GM12864 (cell line): ENCODE measurements around the gene CREM.

ENCODE experiments used
- DNase-seq: peaks from one replicate; pipeline ENCODE4 v3.0.0-alpha.2; 2011; ENCODE audit warnings: low read depth
- H3K4me3 ChIP-seq: 2 replicates; pipeline ENCODE4 v1.5.1; 2011; ENCODE audit warnings: mild to moderate bottlenecking, low read depth, low read length, control low read depth
- TF ChIP-seq, protein P1 (sequence below): IDR thresholded peaks from 2 replicates; pipeline ENCODE4 v1.5.1; 2011; ENCODE audit warnings: low read depth, mild to moderate bottlenecking, moderate library complexity, low read length, control low read depth, inconsistent platforms; ENCODE audit errors: missing control alignments

CREM gene

DNA sequence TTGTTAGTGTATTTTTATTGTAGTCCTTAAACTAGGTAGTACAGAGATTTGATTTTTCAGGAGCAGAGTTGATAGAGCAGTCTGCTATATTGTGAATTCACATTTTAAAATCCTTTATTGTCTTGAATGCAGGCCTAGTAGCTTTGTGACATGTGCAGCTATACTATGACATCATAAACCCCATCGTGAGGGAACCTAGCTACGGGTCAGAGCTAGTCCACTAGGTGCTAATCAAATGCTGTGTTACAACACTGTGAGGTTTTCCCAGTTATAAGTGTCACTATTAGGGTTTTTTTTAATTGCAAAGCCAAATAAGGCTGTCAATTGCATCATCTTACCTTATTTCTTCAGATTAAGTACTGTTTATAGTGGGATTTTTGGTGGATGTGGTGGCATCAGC is 40.7 kb downstream of the CREM start:
- TF ChIP-seq, protein P1, sequence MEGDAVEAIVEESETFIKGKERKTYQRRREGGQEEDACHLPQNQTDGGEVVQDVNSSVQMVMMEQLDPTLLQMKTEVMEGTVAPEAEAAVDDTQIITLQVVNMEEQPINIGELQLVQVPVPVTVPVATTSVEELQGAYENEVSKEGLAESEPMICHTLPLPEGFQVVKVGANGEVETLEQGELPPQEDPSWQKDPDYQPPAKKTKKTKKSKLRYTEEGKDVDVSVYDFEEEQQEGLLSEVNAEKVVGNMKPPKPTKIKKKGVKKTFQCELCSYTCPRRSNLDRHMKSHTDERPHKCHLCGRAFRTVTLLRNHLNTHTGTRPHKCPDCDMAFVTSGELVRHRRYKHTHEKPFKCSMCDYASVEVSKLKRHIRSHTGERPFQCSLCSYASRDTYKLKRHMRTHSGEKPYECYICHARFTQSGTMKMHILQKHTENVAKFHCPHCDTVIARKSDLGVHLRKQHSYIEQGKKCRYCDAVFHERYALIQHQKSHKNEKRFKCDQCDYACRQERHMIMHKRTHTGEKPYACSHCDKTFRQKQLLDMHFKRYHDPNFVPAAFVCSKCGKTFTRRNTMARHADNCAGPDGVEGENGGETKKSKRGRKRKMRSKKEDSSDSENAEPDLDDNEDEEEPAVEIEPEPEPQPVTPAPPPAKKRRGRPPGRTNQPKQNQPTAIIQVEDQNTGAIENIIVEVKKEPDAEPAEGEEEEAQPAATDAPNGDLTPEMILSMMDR = no peak
- DNase-seq = no peak
- H3K4me3 ChIP-seq = no peak overlapping the region

DNA sequence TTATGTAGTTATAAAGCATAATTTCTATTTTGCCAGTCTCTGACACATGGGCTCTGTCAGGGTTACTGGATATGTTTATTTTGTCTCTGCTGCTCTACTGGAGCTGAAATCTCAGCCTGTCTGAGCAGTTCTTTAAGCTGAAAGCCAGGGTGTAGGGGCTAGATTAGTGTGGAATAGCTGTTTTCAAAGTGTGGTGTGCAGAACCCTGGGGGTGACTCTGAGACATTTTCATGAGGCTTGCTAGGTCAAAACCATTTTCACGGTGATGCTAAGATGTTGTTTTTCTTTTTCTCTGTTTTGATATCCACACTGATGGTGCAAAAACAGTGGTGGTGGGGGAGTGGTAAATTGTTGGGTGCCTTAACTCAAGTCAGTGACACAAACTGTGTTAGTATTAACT is 45.5 kb downstream of the CREM start:
- TF ChIP-seq, protein P1 = no peak
- no peak for DNase-seq

DNA sequence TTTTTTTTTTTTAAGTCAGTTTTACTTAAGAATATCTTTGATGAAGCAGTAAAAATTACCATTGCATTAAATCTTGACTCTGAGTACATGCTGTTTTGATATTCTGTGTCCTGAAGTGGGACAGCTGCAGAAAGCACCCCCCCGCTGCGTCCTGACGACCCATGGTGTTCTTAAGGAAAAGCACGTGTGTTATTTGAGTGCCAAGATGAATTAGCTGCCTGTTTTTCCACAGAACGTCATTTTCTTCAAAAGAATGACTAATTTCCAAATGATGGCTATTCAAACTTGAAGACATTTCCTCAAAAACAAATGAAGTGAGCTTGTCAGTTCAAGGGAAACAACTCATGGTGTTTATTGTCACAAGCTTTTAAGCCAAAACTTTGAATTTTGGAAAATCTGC is 45.9 kb downstream of the CREM start:
- no peak for DNase-seq
- H3K4me3 ChIP-seq = no peak overlapping the region
- TF ChIP-seq, protein P1 = no peak

More for the DNA sequence above, 45.5 kb downstream of the CREM start:
- no peak overlapping the region for H3K4me3 ChIP-seq

DNA sequence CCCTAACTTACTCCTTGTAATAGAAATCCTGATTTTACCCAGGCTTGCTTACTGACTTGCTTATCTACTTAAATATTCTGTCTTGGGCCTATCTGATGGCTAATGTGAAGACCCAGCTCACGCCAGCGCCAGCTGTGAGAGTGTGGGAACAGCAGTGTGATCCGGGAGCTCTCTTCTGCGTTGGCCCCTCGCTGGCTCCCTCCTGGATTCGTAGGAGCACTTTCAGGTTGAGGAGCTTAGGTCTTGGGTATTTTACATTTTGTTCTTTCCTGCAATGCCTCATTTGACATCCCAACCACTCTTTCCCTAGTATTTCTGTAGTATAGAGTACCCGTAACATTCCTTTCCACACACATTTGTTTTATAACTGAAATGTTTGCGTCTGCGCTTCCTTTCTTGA is 51.7 kb downstream of the CREM start:
- TF ChIP-seq, protein P1 = no peak

DNA sequence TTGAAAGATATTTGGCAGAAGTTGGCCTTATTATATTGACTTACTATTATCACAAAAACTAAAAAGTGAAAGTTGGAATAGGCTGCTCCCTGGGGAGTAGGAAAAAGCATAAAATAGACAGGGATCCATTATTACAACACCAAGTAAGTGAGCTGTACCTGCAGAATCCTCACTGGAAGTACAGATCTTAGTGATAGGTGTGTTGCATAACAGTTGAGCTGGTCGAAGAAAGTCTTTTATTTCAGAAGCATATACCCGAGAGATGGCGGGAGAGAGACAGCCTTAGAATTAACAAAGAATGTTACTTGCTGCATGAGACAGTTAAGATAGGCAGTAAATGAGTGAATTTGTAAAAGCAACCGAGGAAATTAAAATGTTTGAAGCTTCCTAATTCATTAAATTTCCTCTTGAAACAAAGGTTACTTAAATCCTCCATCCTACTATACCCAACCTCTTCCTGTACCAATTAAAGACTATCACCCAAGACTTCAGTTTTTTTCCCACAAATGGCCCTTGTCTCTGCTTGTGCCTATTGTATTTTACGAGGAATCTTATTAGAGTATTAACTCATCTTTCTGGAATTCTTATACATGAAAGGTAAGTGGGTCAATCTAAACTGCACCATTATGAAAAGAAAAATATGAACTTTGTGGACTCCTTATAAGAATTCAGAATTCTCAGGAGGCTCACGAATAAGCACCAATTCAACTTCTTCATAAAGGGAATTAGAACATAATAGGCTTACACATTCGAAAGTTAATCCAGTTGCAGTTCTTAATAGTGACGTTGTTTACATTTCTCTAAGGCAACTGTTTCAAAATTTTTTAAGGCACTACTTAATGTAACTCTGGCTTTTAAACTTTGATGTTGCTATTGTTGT is 56.2 kb downstream of the CREM start:
- H3K4me3 ChIP-seq = no peak overlapping the region
- TF ChIP-seq, protein P1 = no peak
- no peak for DNase-seq

More for the DNA sequence above, 51.7 kb downstream of the CREM start:
- DNase-seq = no peak
- H3K4me3 ChIP-seq = no peak overlapping the region

DNA sequence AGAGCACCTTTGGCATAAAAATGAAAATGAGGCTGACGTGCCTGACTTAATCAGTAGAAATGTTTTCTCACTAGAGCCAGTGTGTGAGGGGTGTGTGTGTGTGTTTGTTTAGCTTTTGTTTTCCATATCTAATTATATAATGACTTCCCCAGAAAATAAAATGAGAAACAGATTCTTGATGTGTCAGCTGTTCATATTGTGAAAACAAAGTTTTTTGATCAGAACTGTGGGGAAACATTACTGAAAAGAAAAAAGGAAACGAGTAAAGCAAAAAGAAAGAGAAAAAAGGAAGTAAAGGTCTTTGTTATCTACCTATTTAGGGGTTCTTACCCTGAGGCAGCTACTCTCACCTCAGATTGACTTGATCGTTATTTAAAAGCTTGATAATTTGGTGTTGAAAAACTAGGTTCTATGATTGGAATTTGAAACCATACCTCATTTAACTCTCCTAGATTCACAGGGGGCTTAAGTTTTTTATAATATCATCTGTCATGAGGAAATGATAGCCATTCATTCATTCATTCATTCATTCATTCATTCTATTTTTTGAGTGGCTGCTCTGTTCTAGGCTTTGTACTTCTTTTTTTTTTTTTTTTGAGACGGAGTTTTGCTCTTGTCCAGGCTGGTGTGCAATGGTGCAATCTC is 58.0 kb downstream of the CREM start:
- TF ChIP-seq, protein P1 = no peak
- no peak for DNase-seq
- H3K4me3 ChIP-seq = no peak overlapping the region; the same call in 1 of the 2 replicates
